GM10248 (cell line): ENCODE data around the gene RALGPS2.

Source experiments
- CTCF ChIA-PET: fragments of 300-600 bp; sonication (Branson Sonifier 250); formaldehyde crosslinking; extraction: SDS; loops from one replicate; lab custom pipeline; 2021; ENCODE audit warnings: antibody characterized with exemption; lab: Yijun Ruan, JAX
- POLR2A ChIA-PET: fragments of 350-650 bp; sonication (Branson Sonifier 250); formaldehyde crosslinking; extraction: SDS; loops from one replicate; lab custom pipeline; 2020; ENCODE audit warnings: antibody characterized with exemption; lab: Yijun Ruan, JAX
- DNase-seq: peaks from one replicate; pipeline ENCODE4 v3.0.0; 2012; ENCODE audit errors: extremely low spot score
- TF ChIP-seq, protein P1 (sequence below): IDR thresholded peaks from 2 replicates; pipeline ENCODE4 v1.5.1; 2012; ENCODE audit warnings: mild to moderate bottlenecking, low read depth; ENCODE audit errors: extremely low read depth, missing control alignments, control extremely low read depth

The RALGPS2 gene

DNA sequence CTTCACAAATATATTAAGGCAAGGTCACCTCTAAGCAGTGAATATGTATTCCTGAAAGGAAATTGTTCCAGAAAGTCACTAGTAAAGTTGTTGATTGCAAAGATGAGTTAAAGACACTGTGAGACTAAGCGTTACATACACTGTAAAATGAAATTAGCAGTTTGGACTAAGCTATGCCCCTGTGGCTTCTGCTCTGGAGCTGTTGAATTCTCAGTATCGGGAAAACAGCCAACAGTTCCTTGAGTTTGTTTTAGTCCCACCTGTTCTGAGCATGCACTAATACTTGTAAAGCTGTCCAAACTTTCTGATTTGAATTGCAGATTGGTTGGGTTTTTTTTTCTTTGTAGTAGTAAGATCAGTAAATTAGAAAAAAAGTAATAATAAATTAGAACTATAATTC, 124.9 kb downstream of the RALGPS2 start:
- POLR2A ChIA-PET, result no interaction called here
- CTCF ChIA-PET, result interaction anchor here (1.4 to 2.5 kb wide), 2 partner anchors 16 to 20 kb away, joined by 4 to 7 read pairs; no protein-coding TSS in a partner anchor
- no peak for DNase-seq
- TF ChIP-seq, protein P1, sequence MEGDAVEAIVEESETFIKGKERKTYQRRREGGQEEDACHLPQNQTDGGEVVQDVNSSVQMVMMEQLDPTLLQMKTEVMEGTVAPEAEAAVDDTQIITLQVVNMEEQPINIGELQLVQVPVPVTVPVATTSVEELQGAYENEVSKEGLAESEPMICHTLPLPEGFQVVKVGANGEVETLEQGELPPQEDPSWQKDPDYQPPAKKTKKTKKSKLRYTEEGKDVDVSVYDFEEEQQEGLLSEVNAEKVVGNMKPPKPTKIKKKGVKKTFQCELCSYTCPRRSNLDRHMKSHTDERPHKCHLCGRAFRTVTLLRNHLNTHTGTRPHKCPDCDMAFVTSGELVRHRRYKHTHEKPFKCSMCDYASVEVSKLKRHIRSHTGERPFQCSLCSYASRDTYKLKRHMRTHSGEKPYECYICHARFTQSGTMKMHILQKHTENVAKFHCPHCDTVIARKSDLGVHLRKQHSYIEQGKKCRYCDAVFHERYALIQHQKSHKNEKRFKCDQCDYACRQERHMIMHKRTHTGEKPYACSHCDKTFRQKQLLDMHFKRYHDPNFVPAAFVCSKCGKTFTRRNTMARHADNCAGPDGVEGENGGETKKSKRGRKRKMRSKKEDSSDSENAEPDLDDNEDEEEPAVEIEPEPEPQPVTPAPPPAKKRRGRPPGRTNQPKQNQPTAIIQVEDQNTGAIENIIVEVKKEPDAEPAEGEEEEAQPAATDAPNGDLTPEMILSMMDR, result no peak

DNA sequence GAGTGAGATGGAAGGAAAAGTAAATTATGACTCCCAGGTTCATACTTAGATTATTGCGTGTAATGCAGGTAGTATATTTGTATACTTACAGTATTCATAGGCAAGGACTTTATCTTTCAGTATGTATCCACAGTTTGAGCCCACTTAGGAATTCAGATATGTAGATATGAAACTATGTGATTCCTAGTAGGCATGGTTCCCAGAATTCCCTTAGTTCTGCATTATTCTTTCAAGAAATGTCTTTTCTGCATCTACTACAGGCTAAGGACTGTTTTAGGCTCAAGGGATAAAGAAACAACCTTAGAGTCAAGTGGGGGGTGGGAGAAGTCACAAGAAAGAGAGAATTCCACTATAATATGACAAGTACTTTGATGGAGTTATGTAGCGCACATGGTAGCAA, 132.1 kb downstream of the RALGPS2 start:
- ChIA-PET POLR2A (no interaction called here), CTCF (interaction anchor here (0.6 to 1.0 kb wide), 2 partner anchors 9 to 35 kb away, joined by 3 read pairs; no protein-coding TSS in a partner anchor)
- TF ChIP-seq, protein P1, result no peak
- DNase-seq, result no peak

DNA sequence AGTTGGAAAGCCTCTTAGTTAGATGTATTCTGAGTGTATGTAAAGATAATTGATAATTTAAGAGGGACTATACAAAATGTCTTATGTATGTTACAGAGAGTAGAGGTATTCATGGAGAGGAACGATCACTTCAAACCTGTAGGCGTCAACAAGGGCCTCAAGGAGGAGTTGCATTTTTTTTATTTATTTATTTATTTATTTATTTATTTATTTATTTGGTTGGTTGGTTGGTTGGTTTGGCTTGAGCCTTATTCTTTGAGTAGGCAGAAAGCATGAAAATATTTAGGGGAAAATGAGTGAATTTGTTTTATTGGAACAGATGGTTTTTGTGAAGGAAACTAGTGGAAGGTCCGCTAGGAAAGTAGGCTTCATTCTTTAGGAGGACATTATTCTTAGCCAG, 137.4 kb downstream of the RALGPS2 start:
- CTCF ChIA-PET, result interaction anchor here (1.2 to 2.9 kb wide), 2 partner anchors 10 to 18 kb away, joined by 3 to 10 read pairs; no protein-coding TSS in a partner anchor
- TF ChIP-seq, protein P1, result no peak
- DNase-seq, result no peak
- POLR2A ChIA-PET, result no interaction called here

DNA sequence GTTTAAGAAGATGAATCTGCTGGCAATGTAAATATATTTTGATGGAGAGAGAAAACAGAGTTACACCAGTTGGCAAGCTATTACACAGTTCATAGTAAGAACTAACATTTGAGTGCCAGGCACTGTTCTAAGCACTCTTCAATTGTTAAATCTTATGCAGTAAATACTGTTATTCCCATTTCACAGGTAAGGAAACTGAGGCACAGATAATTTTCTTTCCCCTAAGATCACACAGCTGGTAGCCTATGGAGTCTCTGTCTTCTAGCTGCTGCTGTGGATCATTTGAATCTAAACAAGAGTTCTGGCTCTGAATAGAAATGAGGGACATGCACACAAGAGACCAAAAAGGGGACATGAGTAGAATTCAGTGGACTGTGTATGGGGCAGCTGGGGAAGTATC, 137.8 kb downstream of the RALGPS2 start:
- no peak for DNase-seq
- ChIA-PET POLR2A (no interaction called here), CTCF (interaction anchor here (1.2 to 2.9 kb wide), 2 partner anchors 10 to 18 kb away, joined by 3 to 10 read pairs; no protein-coding TSS in a partner anchor)
- TF ChIP-seq, protein P1, result no peak

DNA sequence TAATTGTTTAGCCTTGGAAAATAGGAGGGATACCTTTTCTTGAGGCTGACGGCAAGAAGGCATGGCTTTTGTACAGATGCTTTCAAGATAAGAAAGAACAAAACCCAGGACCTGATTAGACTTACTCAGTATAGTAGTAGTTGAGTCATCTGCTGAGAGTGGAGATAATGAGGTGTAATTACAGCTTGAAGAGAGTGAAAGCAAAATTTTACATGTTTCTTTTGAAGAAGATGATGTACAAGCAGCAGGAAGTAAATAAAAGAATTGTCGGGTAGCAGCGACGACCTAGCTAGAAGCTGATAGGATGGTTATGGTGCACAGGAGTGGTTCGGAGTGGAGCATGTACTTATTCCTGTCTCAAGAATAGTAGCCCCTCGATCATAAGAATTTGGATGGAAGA, 139.3 kb downstream of the RALGPS2 start:
- POLR2A ChIA-PET, result no interaction called here
- DNase-seq, result no peak
- CTCF ChIA-PET, result interaction anchor here (0.7 to 2.9 kb wide), 2 partner anchors 8 to 525 kb away, joined by 3 to 10 read pairs; no protein-coding TSS in a partner anchor
- TF ChIP-seq, protein P1, result no peak

DNA sequence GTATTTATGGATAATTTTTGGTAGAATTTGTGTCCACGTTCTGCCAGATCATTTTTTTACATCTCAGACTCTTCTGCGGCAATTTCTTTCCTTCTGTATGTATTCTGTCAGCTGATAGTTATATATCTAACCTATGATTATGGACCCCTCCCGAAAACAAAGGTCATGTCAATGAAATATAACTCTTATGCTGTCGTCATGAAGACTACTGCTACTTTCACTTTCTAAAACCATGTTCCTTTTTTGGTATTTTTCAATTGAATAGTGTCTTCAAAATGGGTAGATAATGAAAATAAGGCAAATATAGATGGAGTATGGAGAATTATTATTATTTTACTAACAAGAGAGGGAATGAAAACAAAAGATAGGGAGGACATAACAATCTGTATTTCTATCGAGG, 142.6 kb downstream of the RALGPS2 start:
- TF ChIP-seq, protein P1, result no peak
- ChIA-PET CTCF (interaction anchor here (0.8 to 1.7 kb wide), 2 partner anchors 16 to 19 kb away, joined by 3 to 5 read pairs; no protein-coding TSS in a partner anchor), POLR2A (no interaction called here)
- no peak for DNase-seq

DNA sequence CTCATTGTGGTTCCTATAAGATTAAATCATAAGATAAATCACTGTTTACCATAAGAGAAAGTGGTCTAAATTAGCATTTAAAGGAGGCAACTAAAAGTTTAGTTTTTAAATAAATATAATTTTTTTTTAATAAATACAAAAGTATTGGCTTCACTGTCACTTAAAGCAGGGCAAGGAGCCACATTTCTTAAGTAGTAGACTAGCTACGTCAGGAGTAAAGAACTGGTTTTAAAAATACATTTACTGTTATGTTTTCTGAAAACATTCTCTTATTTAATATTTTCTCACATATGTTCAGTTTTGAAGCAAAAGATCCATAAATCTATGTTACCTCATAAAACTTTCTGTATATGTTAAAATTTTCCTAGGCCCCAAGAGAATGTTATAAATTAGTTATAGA, 143.7 kb downstream of the RALGPS2 start:
- ChIA-PET CTCF (interaction anchor here (1.2 kb wide), 1 partner anchor 31 kb away, joined by 3 read pairs; no protein-coding TSS in a partner anchor), POLR2A (no interaction called here)
- no peak for DNase-seq
- TF ChIP-seq, protein P1, result no peak
